HG03108 (cell line): ENCODE measurements around the gene ZNF716.
"Not testable (repeated sequence)": the region's sequence is repeated elsewhere in the genome, so short reads cannot be mapped to it uniquely, and the experiment has no call there.

ENCODE experiments used
- ATAC-seq: cut with Tn5 transposase; IDR thresholded peaks from one replicate; pipeline ENCODE4 v1.9.1; 2021; ENCODE audit warnings: moderate library complexity; ENCODE audit not compliant: unreplicated experiment

The ZNF716 gene

GRCh38 chr7:57425969-57426628 lies 23.9 kb upstream of the ZNF716 start:
- ATAC-seq, result no peak

GRCh38 chr7:57426629-57427003 lies 23.4 kb upstream of the ZNF716 start:
- ATAC-seq, result no peak

GRCh38 chr7:57427146-57427545 lies 22.8 kb upstream of the ZNF716 start:
- ATAC-seq, result no peak

DNA sequence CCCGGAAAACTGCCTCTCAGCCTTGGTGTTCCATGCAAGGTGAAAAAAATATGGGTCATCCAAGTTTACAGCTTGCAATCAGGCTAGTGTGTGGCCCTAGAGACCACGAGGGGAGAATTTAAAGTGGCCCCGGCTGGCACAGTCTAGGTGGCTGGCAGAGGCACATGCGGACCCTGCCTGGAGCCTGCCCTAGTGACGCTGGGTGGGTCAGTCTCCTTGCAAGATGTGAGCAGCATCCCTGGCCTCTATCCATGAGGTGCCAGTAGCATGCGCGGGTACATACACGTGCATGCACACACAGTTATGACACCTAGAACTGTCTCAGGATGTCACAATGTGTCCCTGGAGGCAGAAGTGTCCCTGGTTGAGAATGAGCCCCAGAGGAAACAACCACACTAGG lies 22.4 kb upstream of the ZNF716 start:
- no peak for ATAC-seq

DNA sequence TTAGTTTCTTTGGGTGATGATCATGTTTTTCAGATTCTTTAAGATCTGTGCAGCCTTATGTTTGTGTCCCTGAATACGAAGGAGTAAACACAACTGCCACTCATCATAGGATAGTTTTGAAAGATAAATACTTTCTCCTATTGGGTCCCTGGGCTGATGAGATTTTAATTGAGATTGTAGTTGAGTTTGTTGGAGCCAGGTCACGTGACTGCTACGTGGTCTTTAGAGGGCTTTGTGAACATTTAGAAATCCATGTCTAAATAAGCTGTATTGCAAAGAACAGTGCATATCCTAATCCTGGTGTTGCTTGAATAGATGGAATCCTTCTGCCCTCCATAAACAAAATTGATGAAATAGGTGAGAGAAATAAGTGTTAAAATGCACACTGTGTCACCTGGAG lies 17.4 kb upstream of the ZNF716 start:
- no peak for ATAC-seq

DNA sequence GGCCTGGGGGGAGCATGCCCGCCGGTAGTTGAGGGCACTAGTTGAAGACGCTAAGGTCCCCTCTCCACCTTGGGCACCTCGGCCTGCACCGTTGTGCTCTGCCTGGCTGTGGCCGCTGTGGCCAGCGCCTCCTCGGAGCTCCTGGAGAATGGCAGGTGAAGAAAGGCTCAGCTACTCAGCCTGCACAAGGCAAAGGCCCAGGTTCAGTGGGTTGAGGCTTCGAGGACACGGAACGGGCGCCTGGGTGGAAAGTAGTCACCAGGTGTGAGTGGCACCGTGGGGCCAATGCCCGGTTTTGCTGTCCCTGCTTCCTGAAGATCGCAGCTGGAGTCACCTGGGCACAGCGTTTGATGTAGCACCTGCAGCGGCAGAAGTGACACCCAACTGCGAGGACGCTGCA lies 12.4 kb upstream of the ZNF716 start:
- no peak for ATAC-seq

GRCh38 chr7:57438244-57438643 lies 11.7 kb upstream of the ZNF716 start:
- ATAC-seq, result no peak

DNA sequence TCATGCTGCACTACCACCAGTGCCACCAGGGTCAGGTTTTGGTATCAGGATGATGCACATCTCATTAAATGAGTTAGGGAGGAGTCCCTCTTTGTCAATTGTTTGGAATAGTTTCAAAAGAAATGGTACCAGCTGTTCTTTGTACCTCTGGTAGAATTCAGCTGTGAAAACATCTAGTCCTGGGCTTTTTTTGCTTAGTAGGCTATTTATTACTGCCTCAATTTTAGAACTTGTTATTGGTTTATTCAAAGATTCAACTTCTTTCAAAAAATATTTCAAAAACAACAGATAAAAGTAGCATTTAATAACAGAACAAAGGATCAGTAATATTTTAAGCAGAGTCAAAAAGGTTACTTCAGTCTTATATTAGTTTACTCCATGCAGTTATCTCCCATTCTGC lies 6.4 kb upstream of the ZNF716 start:
- no peak for ATAC-seq

DNA sequence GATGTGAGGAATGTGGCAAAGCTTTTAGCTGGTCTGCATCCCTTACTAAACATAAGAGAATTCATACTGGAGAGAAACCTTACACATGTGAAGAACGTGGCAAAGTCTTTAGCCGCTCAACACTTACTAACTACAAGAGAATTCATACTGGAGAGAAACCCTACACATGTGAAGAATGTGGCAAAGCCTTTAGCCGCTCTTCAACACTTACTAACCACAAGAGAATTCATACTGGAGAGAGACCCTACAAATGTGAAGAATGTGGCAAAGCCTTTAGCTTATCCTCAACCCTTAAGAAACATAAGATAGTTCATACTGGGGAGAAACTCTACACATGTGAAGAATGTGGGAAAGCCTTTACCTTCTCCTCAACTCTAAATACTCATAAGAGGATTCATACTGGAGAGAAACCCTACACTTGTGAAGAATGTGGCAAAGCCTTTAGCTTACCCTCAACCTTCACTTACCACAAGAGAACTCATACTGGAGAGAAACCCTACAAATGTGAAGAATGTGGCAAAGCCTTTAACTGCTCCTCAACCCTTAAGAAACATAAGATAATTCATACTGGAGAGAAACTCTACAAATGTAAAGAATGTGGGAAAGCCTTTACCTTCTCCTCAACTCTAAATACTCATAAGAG lies 19.3 kb downstream of the ZNF716 start:
- not testable (repeated sequence) for ATAC-seq

DNA sequence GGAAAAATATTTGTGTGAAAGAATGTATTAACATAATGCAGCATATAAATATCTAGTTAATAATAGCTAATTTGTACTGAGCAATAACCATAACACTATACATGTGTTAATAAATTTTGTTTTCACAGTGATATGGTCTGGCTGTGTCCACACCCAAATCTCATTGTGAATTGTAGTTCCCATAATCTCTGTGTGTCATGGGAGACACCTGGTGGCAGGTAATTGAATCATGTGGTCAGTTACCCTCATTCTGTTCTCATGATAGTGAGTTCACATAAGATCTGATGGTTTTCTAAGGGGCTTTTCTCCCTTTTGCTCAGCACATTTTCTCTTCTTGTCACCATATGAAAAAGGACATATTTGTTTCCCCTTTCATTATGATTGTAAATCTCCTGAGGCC lies 30.3 kb downstream of the ZNF716 start:
- ATAC-seq, result not testable (repeated sequence)

DNA sequence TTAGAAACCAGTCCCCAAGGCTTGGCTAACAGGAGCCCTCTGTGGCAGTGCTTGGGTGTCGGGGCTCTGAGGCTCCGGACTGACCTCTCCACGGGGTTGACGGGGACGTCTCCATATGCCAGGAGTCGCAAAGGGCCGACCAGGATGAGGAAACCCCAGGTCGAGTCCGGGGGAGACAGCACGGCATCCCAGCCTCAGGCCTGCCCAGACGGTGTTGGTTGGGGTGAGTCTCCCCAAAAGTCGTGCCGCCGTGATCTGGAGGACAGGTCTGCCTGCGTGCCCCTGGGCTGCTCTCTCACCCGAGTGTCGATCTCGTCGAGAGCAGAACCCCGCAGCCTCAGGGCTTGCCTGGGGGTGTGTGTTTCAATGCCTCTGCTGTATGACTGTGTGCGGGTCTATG lies 35.0 kb downstream of the ZNF716 start:
- ATAC-seq, result not testable (repeated sequence)

GRCh38 chr7:57487957-57488356 lies 38.0 kb downstream of the ZNF716 start:
- no peak for ATAC-seq

GRCh38 chr7:57495111-57495510 lies 45.1 kb downstream of the ZNF716 start:
- ATAC-seq, result not testable (repeated sequence)

- no peak for ATAC-seq
These were observed 46.4 kb downstream of the ZNF716 start for GRCh38 chr7:57496395-57496794.

DNA sequence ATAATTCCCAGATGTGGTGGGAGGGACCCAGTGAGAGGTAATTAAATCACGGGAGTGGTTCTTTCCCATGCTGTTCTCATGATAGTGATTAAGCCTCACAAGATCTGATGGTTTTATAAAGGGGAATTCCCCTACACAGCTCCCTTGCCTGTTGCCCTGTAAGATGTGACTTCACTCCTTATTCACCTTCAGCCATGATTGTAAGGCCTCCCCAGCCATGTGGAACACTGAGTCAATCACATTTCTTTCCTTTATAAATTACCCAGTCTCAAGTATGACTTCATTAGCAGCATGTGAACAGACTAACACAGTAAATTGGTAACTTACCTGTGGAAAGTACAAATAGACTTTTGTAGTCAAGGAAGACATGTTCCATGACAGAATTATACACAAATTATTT lies 55.2 kb downstream of the ZNF716 start:
- no peak for ATAC-seq
